ENCODE measurements around the gene CDKL1. TPM values are rescaled to one million over a fixed set of nuclear protein-coding genes. Genes with fewer than 3 reads are reported as not detected.

CDKL1 gene
- total RNA-seq, 1 donor from 2014 or later = 2.5 TPM

DNA sequence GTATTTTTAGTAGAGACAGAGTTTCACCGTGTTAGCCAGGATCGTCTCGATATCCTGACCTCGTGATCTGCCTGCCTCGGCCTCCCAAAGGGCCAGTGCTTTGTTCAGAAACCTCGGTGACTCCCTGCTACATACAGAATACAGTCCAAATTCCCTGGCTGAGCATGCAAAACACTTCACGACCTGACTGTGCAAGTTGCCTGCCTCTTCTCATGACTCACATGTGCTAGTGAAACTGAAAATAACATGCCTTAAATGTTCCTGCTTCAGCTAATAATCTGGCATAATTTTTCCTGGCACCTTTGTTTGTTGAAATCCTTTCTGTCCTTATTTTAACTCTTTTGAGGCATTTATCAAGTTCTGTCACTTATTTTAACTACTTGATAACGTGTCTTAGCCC lies 76.4 kb downstream of the CDKL1 start:
- H3K4me2 ChIP-seq = no peak overlapping the region
- no peaks in the 10 kb centered on the region for H3K36me3 ChIP-seq
- H3F3A ChIP-seq (ENCODE audit: low read depth) = peaks cover 11% of the 10 kb centered on the region
- peaks cover 16% of the 10 kb centered on the region for H3K36me3 Mint-ChIP-seq
- H3K9me3 Mint-ChIP-seq = peaks cover 11% of the 10 kb centered on the region
- H3K27ac Mint-ChIP-seq = no peak overlapping the region
- H3K79me2 ChIP-seq (ENCODE audit: low read depth) = peaks cover 32% of the 10 kb centered on the region
- no peaks in the 10 kb centered on the region for H3K4me1 ChIP-seq
- H2AFZ ChIP-seq (replicated peaks) = no peak overlapping the region
- H3K4me3 ChIP-seq = no peak overlapping the region
- H3K27me3 ChIP-seq = no peaks in the 10 kb centered on the region
- no peaks in the 10 kb centered on the region for H3K9me3 ChIP-seq (ENCODE audit: low read depth)
- peaks cover 3% of the 10 kb centered on the region for H4K20me1 ChIP-seq (ENCODE audit: low read depth)
- no peak for DNase-seq (ENCODE audit: low spot score)
- H3K27ac ChIP-seq = no peak overlapping the region
- no peak overlapping the region for H3K4me3 Mint-ChIP-seq
- H3K4me1 Mint-ChIP-seq = no peaks in the 10 kb centered on the region
- H3K27me3 Mint-ChIP-seq (ENCODE audit: insufficient read depth, low read depth) = peaks cover 2% of the 10 kb centered on the region
- TF ChIP-seq EZH2 (IDR thresholded peaks at IDR 0.05) = no peak
- TF ChIP-seq, protein P1, sequence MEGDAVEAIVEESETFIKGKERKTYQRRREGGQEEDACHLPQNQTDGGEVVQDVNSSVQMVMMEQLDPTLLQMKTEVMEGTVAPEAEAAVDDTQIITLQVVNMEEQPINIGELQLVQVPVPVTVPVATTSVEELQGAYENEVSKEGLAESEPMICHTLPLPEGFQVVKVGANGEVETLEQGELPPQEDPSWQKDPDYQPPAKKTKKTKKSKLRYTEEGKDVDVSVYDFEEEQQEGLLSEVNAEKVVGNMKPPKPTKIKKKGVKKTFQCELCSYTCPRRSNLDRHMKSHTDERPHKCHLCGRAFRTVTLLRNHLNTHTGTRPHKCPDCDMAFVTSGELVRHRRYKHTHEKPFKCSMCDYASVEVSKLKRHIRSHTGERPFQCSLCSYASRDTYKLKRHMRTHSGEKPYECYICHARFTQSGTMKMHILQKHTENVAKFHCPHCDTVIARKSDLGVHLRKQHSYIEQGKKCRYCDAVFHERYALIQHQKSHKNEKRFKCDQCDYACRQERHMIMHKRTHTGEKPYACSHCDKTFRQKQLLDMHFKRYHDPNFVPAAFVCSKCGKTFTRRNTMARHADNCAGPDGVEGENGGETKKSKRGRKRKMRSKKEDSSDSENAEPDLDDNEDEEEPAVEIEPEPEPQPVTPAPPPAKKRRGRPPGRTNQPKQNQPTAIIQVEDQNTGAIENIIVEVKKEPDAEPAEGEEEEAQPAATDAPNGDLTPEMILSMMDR (IDR thresholded peaks at IDR 0.05) = no peak
- no peak for TF ChIP-seq EZH2phosphoT487 (IDR thresholded peaks at IDR 0.05)
- no peak overlapping the region for H3K9ac ChIP-seq

DNA sequence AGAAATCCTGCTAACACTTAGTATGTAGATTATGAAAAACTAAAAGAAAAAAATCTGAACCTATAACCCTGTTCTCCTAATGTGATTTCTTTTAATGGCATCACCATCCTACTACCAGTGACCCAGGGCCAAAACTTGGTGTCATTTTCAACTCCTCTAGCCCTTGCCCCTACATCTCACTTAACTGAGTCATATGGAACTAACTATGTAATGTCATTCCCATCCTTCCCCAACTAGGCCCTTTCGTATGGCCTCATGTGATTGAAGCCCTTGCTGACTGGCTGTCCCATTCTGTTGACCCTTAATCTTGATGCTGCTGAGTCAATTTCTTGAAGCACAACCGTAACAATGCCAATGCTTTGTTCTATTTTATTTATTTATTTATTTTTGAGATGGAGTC lies 77.0 kb downstream of the CDKL1 start:
- Histone ChIP-seq H3K36me3 (no peaks in the 10 kb centered on the region), H3K4me3 (no peak overlapping the region), H3K4me1 (no peaks in the 10 kb centered on the region), H3K4me2 (no peak overlapping the region), H3K79me2 (ENCODE audit: low read depth) (peaks cover 32% of the 10 kb centered on the region), H3K9ac (no peak overlapping the region), H4K20me1 (ENCODE audit: low read depth) (peaks cover 3% of the 10 kb centered on the region), H2AFZ (replicated peaks) (no peak overlapping the region), H3K27me3 (no peaks in the 10 kb centered on the region), H3K9me3 (ENCODE audit: low read depth) (no peaks in the 10 kb centered on the region), H3F3A (ENCODE audit: low read depth) (peaks cover 11% of the 10 kb centered on the region), H3K27ac (no peak overlapping the region)
- peaks cover 2% of the 10 kb centered on the region for H3K27me3 Mint-ChIP-seq (ENCODE audit: insufficient read depth, low read depth)
- peaks cover 11% of the 10 kb centered on the region for H3K9me3 Mint-ChIP-seq
- no peaks in the 10 kb centered on the region for H3K4me1 Mint-ChIP-seq
- no peak for DNase-seq (ENCODE audit: low spot score)
- H3K36me3 Mint-ChIP-seq = peaks cover 16% of the 10 kb centered on the region
- H3K27ac Mint-ChIP-seq = no peak overlapping the region
- H3K4me3 Mint-ChIP-seq = no peak overlapping the region
- TF ChIP-seq EZH2phosphoT487 (IDR thresholded peaks at IDR 0.05) (no peak), EZH2 (IDR thresholded peaks at IDR 0.05) (no peak)
- TF ChIP-seq, protein P1 (IDR thresholded peaks at IDR 0.05) = no peak

DNA sequence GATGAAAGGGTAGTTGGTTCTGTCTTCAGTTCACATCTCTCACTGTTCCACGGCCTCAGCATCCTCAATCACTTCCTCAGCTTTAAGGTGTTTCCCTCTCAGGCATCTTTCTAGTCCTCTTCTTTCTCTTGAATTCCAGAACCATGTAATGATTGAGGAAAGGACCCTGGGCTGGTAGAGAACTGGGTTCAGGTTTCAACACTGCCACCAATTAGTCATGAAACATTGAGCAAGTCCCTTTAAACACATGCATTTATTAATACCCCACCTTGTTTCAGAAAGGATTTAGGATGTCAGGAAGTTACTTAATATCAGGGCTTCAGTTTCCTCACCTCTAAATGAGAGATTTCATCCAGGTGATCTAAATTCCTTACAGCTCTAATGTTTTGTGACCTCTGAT lies 77.4 kb downstream of the CDKL1 start:
- Histone ChIP-seq H3K9ac (no peak overlapping the region), H3K4me3 (no peak overlapping the region), H3K27me3 (no peaks in the 10 kb centered on the region), H2AFZ (replicated peaks) (no peak overlapping the region), H3K79me2 (ENCODE audit: low read depth) (peaks cover 36% of the 10 kb centered on the region), H3K36me3 (no peaks in the 10 kb centered on the region), H3K4me1 (no peaks in the 10 kb centered on the region), H4K20me1 (ENCODE audit: low read depth) (peaks cover 3% of the 10 kb centered on the region), H3K9me3 (ENCODE audit: low read depth) (no peaks in the 10 kb centered on the region), H3K4me2 (no peak overlapping the region), H3F3A (ENCODE audit: low read depth) (peaks cover 11% of the 10 kb centered on the region), H3K27ac (no peak overlapping the region)
- TF ChIP-seq EZH2phosphoT487 (IDR thresholded peaks at IDR 0.05) (no peak), EZH2 (IDR thresholded peaks at IDR 0.05) (no peak)
- TF ChIP-seq, protein P1 (IDR thresholded peaks at IDR 0.05) = no peak
- no peak for DNase-seq (ENCODE audit: low spot score)
- H3K27me3 Mint-ChIP-seq (ENCODE audit: insufficient read depth, low read depth) = peaks cover 2% of the 10 kb centered on the region
- no peak overlapping the region for H3K27ac Mint-ChIP-seq
- H3K9me3 Mint-ChIP-seq = peaks cover 12% of the 10 kb centered on the region
- H3K4me1 Mint-ChIP-seq = no peaks in the 10 kb centered on the region
- peaks cover 15% of the 10 kb centered on the region for H3K36me3 Mint-ChIP-seq
- no peak overlapping the region for H3K4me3 Mint-ChIP-seq
